Left ventricle myocardium superior (tissue), 1 donor: ENCODE measurements around the gene BRICD5. TPM values are rescaled to one million over a fixed set of nuclear protein-coding genes. Genes with fewer than 3 reads are reported as not detected.
A peak's percentile ranks its signal among the peaks of the same experiment; 100 is the strongest.

Experiments used
- ATAC-seq: fragments of 200-7000 bp; cut with Tn5 transposase; one replicate; pipeline ENCODE4 v1.9.1; 2020; ENCODE audit warnings: mild to moderate bottlenecking, moderate library complexity
- DNase-seq: peaks from one replicate; pipeline ENCODE4 v3.0.0-alpha.2; 2020
- intact Hi-C: fragments of 100-400 bp; cut with micrococcal nuclease; formaldehyde crosslinking; loops from one replicate; pipeline ENCODE4 v1.11.0; 2022
- total RNA-seq: library from RNA; stranded (reverse); fragmentation: NEBNext Ultra II Directional; extraction: Animal tissue kit (Norgen Biotek cat#: 25700); gene quantifications from one replicate; pipeline ENCODE4 v1.2.1, GENCODE V29; 2021
- donor health status: DM: no; HTN: yes; CAD: no; lungs with severe emphysema.

Gene BRICD5
- total RNA-seq, 1 donor from 2014 or later, result 10.0 TPM

DNA sequence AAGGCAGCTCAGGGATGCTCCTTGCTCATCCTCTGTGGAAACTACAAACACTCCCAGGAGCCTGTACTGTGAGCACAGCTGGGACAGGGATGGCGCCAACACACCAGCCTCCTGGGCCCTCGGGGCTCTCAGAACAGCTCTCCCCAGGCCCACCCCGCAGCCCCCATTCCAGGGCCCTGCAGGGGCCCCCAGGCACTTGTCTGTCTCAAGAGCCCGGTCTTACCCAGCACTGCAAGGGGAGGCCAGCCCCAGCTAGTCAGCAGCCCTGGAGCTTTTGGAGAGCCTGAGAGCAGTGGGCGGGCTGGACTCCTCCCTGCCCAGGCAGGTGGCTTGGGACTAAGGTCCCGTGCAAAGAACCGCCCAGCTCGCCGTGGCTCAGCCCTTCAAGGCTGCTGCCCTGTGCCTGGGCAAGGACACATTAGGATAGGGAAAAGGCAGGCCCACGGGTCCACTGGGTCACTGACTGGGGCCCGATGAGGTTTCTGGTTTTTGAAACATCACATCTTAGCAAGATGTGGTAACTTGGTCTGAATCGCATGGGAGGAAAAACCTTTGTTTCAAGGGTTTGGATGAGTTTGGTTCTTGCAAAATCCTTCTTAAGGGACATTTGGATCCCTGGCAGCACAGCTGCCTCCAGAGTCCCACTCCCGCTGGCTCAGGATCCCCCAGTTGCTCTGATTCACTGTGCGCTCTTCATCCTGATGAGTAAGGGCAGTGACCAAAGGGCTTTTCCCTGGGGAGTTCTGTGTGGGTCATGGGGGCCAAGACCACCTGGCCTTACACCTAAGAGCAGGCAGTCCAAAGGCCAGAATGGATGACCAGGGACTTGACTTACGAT lies 28.4 kb upstream of the BRICD5 start:
- DNase-seq (peak; percentile 29), ATAC-seq (peak; percentile 2)

DNA sequence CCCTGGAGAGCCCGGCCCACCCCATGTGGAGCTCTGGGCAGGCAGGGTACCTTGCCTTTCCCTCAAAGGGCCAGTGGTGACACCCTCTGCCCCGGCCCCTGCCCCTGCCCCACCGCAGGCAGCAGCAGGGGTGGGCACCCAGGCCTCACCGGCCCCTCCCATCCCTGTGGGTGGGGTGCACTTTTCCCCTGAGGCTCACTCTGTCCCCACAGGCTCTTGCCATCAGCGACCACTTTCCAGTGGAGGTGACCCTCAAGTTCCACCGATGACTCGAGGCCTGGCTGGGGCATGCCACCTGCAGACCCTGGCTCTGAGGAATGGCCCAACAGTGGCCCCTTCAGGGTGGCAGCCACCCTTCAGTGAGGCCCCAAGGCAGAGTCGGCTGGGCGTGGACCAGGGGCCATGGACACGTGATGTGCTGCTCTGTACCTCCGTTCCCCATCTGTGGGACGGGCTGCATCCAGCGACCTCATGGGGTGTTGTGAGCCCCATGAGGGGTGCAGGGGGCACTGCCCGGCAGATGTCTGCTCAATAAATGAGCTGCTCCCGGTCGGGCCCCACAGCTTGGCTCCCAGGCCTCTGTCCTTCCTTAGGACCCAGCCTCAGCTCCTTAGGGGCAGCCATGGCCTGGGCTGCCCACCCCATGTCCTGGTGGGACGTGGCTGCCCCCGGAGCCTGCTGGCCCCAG lies 27.6 kb upstream of the BRICD5 start:
- DNase-seq (peak; percentile 36), ATAC-seq (peak; percentile 30)
- intact Hi-C loops, result no loop called here

More for the DNA sequence above, 28.4 kb upstream of the BRICD5 start:
- intact Hi-C loops, result no loop called here

DNA sequence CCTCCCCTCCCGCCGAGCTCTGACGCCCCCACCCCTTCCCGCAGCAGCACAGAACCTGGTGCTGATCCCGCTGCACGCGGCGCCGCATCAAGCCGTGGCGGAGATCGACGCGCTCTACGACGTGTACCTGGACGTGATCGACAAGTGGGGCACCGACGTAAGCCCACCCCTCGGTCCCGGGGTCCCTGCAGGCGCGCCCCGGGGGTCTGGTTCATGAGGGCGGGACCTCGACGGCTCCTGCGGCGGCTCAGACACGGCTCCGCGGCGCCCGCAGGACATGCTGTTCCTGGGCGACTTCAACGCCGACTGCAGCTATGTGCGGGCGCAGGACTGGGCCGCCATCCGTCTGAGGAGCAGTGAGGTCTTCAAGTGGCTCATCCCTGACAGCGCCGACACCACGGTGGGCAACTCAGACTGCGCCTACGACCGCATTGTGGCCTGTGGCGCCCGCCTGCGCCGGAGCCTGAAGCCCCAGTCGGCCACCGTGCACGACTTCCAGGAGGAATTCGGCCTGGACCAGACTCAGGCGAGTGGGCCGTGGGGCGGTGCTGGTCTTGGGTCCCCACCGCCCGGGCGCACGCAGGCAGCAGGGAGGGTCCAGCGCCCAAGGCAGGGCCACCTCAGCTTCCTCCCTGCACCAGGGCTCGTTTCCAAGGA lies 27.0 kb upstream of the BRICD5 start:
- intact Hi-C loops, result no loop called here
- ATAC-seq, result peak; percentile 41
- peak; percentile 57 for DNase-seq

DNA sequence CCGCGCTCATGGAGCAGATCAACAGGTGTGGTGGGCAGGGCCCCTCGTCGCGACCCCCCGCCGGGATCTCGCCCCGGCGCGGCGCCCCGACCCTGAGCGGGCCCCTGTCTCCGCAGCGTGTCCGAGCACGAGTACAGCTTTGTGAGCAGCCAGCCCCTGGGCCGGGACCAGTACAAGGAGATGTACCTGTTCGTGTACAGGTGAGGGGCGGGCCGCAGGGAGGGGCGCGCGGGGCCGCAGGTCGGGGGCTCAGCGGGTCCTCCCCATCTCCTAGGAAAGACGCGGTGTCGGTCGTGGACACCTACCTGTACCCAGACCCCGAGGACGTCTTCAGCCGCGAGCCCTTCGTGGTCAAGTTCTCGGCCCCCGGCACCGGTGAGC lies 26.4 kb upstream of the BRICD5 start:
- intact Hi-C loops, result no loop called here
- ATAC-seq (no peak), DNase-seq (peak; percentile 23)

DNA sequence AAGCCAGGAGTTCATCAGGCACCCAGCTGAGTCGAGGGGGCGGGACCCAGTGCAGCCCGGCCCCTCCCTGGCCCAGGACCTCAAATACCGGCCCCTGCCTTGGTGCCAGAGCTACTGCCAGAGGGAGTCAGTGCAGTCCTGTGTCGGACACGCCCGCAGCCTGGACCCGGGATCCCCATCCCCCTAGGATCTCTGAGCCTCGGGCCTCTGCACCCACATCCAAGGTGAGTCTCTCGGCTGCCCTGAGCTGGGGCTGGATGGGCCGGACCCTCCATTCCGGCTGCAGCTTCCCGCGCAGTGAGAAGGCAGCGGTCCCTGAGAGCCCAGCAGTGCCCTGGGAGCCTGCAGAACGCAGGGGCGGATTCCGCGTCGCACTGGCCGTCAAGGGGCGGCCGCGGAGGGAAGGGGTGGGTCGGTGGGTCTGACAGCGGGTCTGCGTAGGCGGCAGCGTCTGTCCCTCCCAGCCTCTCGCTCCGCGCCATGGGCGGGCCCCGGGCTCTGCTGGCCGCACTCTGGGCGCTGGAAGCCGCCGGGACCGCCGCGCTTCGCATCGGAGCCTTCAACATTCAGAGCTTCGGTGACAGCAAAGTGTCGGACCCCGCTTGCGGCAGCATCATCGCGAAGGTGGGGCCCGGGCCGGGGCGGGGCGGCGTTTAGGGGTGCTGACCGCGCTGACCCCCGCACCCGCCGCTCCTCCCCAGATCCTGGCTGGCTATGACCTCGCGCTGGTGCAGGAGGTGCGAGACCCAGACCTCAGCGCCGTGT lies 25.9 kb upstream of the BRICD5 start, which contains the start of gene DNASE1L2:
TSS of gene DNASE1L2 (plus strand) at position 108 of the 765 bp plus-strand sequence. CDS start at position 481, 373 bp downstream.
- intact Hi-C loops, result no loop called here
- ATAC-seq (peak; percentile 38), DNase-seq (peak; percentile 58)

DNA sequence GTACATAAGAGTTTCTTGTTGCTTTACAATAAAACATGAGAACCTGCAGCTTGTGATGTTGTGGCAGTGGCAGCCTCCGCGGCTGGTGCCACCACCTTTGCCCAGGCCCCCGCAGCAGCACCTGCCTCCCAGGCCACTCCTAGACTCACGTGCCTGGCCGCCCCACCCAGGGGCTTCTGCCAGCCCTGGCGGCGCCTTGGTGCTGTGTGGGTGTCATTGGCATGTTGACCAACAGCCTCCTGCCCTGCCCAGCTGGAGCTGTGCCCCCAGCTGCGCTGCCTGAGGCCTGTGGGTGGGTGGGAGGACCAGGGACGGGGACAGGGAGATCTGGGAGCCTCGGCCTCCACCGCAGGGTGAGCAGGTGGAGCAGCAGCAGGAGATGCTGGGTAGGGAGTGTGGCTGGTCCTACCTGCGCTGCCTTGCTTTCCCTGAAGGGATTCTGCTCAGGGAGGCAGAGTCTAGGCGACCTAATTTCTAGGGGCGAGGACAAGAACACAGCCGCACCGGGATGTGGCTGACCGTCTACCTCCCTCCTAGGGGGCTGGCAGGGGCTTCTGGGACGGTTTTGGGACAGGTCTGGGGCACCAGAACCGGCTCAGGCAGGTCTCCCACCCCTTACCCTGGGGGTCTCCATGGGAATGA lies 25.2 kb upstream of the BRICD5 start:
- DNase-seq (peak; percentile 32), ATAC-seq (no peak)
- intact Hi-C loops, result no loop called here

DNA sequence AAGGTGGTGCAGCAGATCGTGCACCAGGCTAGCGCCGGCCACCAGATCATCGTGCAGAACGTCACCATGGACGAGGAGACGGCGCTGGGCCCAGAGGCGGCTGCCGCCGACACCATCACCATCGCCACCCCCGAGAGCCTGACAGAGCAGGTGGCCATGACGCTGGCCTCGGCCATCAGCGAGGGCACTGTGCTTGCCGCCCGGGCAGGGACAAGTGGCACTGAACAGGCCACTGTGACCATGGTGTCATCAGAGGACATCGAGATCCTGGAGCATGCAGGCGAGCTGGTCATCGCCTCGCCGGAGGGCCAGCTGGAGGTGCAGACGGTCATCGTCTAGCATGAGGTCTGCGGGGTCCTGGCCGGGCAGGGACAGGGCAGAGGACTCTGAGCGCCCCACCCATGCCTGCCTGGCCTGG lies 24.6 kb upstream of the BRICD5 start:
- intact Hi-C loops, result no loop called here
- ATAC-seq (no peak), DNase-seq (no peak)

DNA sequence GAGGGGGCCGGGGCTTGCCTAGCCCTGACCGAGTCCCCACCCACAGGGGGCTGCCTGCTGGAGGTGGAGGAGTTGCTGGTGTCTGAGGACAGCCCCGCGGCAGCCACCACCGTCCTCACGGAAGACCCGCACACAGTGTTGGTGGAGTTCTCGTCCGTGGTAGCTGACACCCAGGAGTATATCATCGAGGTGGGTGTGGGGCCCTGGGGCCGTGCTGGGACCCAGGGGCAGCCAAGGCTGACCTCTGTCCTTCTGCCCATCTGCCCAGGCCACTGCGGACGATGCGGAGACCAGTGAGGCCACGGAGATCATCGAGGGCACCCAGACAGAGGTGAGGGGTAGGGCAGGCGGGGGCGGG lies 24.1 kb upstream of the BRICD5 start:
- intact Hi-C loops, result no loop called here
- peak; percentile 26 for DNase-seq
- no peak for ATAC-seq

DNA sequence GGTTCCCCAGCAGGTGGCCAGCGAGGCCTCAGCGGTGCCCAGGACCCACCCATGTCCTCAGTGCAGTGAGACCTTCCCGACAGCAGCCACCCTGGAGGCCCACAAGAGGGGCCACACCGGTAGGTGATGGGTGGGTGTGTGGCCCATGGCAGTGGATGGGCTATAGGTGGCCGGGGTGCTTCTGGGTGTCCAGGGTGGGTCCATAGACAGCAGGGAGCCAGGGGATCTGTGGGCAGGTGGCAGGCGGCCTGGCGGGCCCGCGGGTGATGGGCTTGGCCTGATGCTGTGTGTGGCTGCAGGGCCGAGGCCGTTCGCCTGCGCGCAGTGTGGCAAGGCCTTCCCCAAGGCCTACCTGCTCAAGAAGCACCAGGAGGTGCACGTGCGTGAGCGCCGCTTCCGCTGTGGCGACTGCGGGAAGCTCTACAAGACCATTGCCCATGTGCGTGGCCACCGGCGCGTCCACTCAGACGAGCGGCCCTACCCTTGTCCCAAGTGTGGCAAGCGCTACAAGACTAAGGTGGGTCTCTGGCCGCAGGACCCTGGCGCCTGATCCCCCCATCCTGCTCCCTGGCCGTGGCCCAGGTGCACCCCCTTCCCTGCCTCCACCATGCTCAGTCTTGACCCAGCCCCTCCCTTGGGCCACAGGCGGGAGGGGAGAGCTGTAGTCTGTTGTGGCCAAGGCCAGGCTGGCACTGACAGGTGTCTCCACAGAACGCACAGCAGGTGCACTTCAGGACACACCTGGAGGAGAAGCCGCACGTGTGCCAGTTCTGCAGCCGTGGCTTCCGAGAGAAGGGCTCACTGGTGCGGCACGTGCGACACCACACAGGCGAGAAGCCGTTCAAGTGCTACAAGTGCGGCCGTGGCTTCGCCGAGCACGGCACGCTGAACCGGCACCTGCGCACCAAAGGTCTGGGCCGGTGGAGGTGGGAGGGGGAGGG lies 23.5 kb upstream of the BRICD5 start:
- DNase-seq, result peak; percentile 27
- intact Hi-C loops, result no loop called here
- no peak for ATAC-seq

DNA sequence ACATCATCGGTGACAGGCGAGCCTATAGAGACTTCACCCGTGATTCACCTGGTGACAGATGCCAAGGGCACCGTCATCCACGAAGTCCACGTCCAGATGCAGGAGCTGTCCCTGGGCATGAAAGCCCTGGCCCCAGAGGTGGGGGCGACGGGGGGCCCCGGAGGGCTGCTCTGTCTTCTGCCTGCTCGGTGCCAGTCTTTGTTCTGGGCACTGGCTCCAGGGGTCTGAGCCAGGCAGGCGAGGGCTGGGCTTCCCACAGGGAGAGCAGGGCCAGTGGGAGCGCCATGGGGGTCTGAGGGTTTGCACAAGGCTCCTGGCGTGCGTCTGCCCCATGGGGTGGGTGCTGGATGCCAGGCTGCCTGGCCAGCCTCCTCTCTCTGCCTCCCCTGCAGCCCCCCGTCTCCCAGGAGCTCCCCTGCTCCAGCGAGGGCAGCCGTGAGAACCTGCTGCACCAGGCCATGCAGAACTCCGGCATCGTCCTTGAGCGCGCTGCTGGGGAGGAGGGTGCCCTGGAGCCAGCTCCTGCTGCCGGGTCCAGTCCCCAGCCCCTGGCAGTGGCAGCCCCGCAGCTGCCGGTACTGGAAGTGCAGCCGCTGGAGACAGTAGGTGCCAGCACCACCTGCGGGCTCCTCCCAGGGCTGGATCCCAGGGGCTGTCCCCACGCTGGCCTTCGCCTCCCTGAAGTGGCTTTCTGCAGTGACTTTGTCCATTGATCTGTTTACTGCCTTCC lies 22.5 kb upstream of the BRICD5 start:
- intact Hi-C loops, result no loop called here
- ATAC-seq (no peak), DNase-seq (peak; percentile 22)

DNA sequence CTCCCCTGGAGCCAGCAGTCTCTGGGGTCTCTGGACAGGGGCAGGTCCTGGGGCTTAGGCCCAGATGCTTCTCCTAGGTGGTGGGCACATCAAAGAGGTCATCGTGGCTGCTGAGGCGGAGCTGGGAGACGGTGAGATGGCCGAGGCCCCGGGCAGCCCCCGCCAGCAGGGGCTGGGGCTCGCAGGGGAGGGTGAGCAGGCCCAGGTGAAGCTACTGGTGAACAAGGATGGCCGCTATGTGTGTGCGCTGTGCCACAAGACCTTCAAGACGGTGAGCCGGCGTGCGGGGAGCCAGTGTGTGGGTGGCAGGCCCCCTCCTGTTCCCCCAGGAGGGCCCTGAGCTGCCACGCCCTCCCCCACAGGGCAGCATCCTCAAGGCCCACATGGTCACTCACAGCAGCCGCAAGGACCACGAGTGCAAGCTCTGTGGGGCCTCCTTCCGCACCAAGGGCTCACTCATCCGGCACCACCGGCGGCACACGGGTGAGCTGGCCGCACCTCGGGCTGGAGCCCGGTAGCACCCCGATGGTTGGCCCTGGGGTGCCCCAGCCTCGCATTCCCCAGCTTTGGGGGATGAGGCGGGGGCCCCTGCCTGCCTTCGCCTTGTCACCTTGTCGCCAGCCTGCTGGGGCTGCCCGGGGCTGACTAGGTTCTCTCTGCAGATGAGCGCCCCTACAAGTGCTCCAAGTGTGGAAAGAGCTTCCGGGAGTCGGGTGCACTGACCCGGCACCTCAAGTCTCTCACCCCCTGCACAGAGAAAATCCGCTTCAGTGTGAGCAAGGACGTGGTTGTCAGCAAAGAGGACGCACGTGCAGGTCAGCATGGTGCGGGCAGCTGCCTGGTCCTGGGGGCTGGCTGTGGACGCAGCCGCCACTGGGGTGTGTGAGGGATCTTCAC lies 21.7 kb upstream of the BRICD5 start:
- intact Hi-C loops, result no loop called here
- DNase-seq (no peak), ATAC-seq (no peak)

DNA sequence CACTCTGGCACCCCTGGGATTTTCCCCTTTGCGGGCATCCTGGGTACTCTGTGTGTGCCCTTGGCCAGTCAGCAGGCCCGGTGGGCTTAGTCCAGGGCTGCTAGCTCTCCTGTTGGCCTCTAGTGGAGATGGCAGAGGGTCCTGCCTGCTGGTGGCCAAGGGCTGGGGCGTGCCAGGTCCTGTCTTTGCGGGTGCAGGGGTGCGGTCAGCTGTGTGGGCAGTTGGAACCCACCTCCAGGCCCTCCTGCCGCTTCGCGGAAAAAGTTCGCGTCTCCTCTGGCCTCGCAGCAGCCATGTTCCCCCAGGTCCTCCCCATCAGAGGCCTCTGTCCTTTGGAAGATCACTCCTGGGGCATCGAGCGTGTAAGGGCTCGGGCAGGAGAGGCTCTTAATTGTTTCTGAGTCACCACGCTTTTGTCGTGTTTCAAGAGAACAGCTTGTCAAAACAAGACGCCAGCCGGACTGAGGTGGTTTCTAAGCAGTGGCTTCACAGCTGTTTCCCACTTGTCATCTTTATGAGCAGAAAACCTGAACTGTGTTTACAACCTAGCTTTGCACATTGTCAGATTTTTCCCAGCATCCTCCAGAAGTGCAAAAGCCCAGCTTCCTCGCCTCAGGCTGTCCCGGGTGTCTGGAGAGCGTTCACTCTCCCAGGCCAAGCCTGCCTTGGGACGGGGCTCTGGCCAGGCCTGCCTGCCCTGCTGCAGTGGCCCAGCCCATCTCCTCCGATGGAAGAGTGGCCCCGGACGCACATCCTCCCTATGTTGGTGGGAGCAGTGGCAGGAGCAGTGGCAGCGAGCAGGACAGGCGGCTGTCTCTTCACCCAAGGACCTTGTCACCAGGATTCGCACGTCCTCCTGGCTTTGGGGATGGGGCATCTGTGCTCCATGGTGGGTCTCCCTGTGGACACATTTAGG lies 20.6 kb upstream of the BRICD5 start:
- no peak for DNase-seq
- no peak for ATAC-seq
- intact Hi-C loops, result no loop called here

DNA sequence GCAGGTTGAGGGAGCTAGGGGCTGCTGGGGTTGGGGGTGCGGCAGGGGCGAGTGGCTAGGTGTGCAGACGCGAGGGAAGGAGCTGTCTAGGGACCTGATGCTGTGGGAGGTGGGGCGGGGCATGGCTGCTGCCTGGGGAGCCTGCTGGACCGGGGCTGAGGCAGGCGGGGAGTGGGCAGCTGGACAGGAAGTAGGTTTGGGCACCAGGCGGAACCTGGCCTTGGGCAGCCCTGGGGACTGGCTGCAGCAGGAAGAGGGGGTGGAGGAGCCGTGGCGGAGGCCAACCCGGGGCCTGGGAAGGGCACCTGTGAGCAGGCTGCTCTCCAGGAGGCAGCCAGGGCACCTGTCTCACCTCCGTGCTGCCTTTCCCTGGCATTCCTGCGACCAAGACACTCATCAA lies 19.7 kb upstream of the BRICD5 start:
- DNase-seq (no peak), ATAC-seq (no peak)
- intact Hi-C loops, result no loop called here

DNA sequence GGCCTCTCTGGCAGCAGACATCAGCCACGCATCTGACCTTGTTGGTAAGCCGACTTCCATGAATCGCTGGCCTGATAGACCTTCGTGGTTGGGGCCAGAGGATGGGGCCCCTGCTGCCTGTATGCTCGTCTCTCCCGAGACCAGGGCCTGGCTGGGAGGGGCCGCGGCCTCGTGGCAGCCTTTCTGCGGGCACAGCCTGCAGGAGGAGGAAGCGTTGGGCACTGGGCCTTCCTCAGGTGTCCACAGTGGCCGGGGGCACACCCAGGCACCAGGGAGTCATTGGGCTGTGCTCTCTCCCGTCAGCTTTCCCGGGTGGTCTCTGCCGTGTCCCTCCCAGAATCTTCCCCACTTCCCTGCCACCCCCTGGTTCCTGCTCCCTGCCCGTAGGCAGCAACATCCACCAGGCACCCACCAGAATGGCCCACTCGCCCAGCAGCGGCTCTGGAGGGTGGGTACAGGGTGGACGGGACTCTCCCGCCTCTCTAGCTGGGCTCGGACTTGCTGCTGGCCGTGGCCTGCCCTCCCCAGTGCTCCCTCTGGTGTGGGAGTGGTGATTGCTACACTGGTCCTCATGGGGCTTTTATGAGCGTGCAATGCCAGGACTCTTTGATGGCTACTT lies 19.1 kb upstream of the BRICD5 start:
- intact Hi-C loops, result no loop called here
- DNase-seq (no peak), ATAC-seq (no peak)

DNA sequence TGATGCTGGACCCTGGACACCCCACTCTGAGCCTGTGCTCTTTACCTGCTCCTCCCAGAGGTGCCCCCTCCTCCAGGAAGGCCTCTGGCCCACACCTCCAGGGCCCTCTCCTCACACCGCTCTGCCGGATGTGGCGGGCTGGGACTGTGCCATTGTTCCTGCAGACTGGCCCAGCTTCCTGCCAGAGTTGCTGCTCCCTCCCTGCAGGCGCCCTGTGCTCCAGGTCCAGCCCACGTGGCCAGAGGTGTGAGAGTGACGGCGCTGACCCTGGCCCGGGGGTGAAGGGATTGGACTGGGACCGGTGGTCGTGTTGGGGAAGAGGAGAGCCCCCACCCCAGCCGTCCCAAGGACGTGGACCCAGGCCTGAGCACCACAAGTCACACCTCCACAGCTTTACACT lies 18.4 kb upstream of the BRICD5 start:
- ATAC-seq, result no peak
- DNase-seq, result no peak
- intact Hi-C loops, result no loop called here
